Stimulated activated naive CD8-positive, alpha-beta T cell treated with anti-CD3 and anti-CD28 coated beads, Interleukin-15, amount 100 ng/mL, for 72 hours (primary cell): ENCODE data around the gene UBE4A.
A peak's percentile ranks its signal among the peaks of the same experiment; 100 is the strongest.
"Not testable (repeated sequence)": the region's sequence is repeated elsewhere in the genome, so short reads cannot be mapped to it uniquely, and the experiment has no call there.

ENCODE experiments used
- ATAC-seq: fragments of 150-1000 bp; cut with Tn5 transposase; 2 replicates; pipeline ENCODE4 v1.10.0; 2021; ENCODE audit warnings: mild to moderate bottlenecking, moderate library complexity
- DNase-seq, 2 donors: peaks; one replicate each; pipeline ENCODE4 v3.0.0; 2021 to 2022
- H3K27ac Mint-ChIP-seq, 2 donors: one replicate each; pipeline ENCODE4 v1.8.0; 2022; ENCODE audit warnings: mild to moderate bottlenecking in 2 of 2, mixed read lengths in 2 of 2, moderate library complexity in 2 of 2
- H3K27me3 Mint-ChIP-seq: one replicate; pipeline ENCODE4 v1.8.0; 2022; ENCODE audit warnings: mixed read lengths
- H3K4me1 Mint-ChIP-seq: one replicate; pipeline ENCODE4 v1.8.0; 2022; ENCODE audit warnings: mild to moderate bottlenecking, mixed read lengths
- H3K4me3 Mint-ChIP-seq, 2 donors: one replicate each; pipeline ENCODE4 v1.8.0; 2022; ENCODE audit warnings: mild to moderate bottlenecking in 2 of 2, mixed read lengths in 2 of 2, moderate library complexity in 1 of 2
- H3K9me3 Mint-ChIP-seq, 2 donors: one replicate each; pipeline ENCODE4 v1.8.0; 2022; ENCODE audit warnings: mixed read lengths in 2 of 2

The UBE4A gene

GRCh38 chr11:118402594-118402993 is 43.2 kb downstream of the UBE4A start:
- peak overlapping the region; percentile 79 to 91 for H3K27ac Mint-ChIP-seq
- not testable (repeated sequence) for DNase-seq, ATAC-seq, H3K27me3 Mint-ChIP-seq, H3K9me3 Mint-ChIP-seq
- peaks cover 77% of the 10 kb centered on the region for H3K4me1 Mint-ChIP-seq
- H3K4me3 Mint-ChIP-seq, result peak overlapping the region; percentile 91 to 98

GRCh38 chr11:118406599-118407166 is 47.3 kb downstream of the UBE4A start:
- no peak for ATAC-seq
- H3K9me3 Mint-ChIP-seq, result no peaks in the 10 kb centered on the region
- no peak for DNase-seq
- peaks cover 55% of the 10 kb centered on the region for H3K4me1 Mint-ChIP-seq
- H3K27me3 Mint-ChIP-seq, result no peaks in the 10 kb centered on the region
- H3K4me3 Mint-ChIP-seq, result no peak overlapping the region
- H3K27ac Mint-ChIP-seq, result peak overlapping the region in 1 of 2 donors; percentile 41

GRCh38 chr11:118410055-118410745 is 50.8 kb downstream of the UBE4A start:
- Mint-ChIP-seq H3K27ac (peak overlapping the region in 1 of 2 donors; percentile 38), H3K4me3 (no peak overlapping the region), H3K27me3 (no peaks in the 10 kb centered on the region), H3K4me1 (peaks cover 30% of the 10 kb centered on the region), H3K9me3 (no peaks in the 10 kb centered on the region)
- no peak for DNase-seq
- ATAC-seq, result no peak

- Mint-ChIP-seq H3K4me1 (peaks cover 16% of the 10 kb centered on the region), H3K4me3 (no peak overlapping the region), H3K27ac (no peak overlapping the region), H3K9me3 (no peaks in the 10 kb centered on the region), H3K27me3 (no peaks in the 10 kb centered on the region)
- no peak for DNase-seq
- no peak for ATAC-seq
Measured at GRCh38 chr11:118411530-118411929, 52.1 kb downstream of the UBE4A start.

- Mint-ChIP-seq H3K4me3 (no peak overlapping the region), H3K9me3 (no peaks in the 10 kb centered on the region), H3K4me1 (peaks cover 7% of the 10 kb centered on the region), H3K27me3 (no peaks in the 10 kb centered on the region), H3K27ac (peak overlapping the region in 1 of 2 donors; percentile 57)
- DNase-seq (no peak), ATAC-seq (no peak)
Measured at GRCh38 chr11:118412921-118413320, 53.5 kb downstream of the UBE4A start.

- no peak overlapping the region for H3K27ac Mint-ChIP-seq
- no peak for ATAC-seq
- no peak overlapping the region for H3K4me3 Mint-ChIP-seq
- DNase-seq, result no peak
- H3K9me3 Mint-ChIP-seq, result no peaks in the 10 kb centered on the region
- no peaks in the 10 kb centered on the region for H3K27me3 Mint-ChIP-seq
- H3K4me1 Mint-ChIP-seq, result no peaks in the 10 kb centered on the region
Measured at GRCh38 chr11:118415062-118415738, 55.8 kb downstream of the UBE4A start.

- ATAC-seq (peak; percentile 63), DNase-seq (no peak)
- no peak overlapping the region for H3K27ac Mint-ChIP-seq
- H3K4me3 Mint-ChIP-seq, result no peak overlapping the region
- no peaks in the 10 kb centered on the region for H3K27me3 Mint-ChIP-seq
- no peaks in the 10 kb centered on the region for H3K9me3 Mint-ChIP-seq
- H3K4me1 Mint-ChIP-seq, result no peaks in the 10 kb centered on the region
Measured at GRCh38 chr11:118415739-118416068, 56.3 kb downstream of the UBE4A start.

- not testable (repeated sequence) for H3K4me3 Mint-ChIP-seq, H3K27me3 Mint-ChIP-seq, H3K9me3 Mint-ChIP-seq, H3K4me1 Mint-ChIP-seq, H3K27ac Mint-ChIP-seq, DNase-seq, ATAC-seq
Measured at GRCh38 chr11:118416900-118417299, 57.5 kb downstream of the UBE4A start.

- H3K9me3 Mint-ChIP-seq, result no peaks in the 10 kb centered on the region
Measured at GRCh38 chr11:118417801-118418200, 58.4 kb downstream of the UBE4A start.

GRCh38 chr11:118418766-118419165 is 59.4 kb downstream of the UBE4A start:
- no peak overlapping the region for H3K27ac Mint-ChIP-seq
- no peak overlapping the region for H3K4me3 Mint-ChIP-seq
- no peak for DNase-seq
- H3K27me3 Mint-ChIP-seq, result no peaks in the 10 kb centered on the region
- ATAC-seq, result no peak
- H3K4me1 Mint-ChIP-seq, result no peaks in the 10 kb centered on the region
- H3K9me3 Mint-ChIP-seq, result no peaks in the 10 kb centered on the region

More at GRCh38 chr11:118417801-118418200, 58.4 kb downstream of the UBE4A start:
- no peaks in the 10 kb centered on the region for H3K4me1 Mint-ChIP-seq
- DNase-seq (no peak), ATAC-seq (no peak)
- H3K4me3 Mint-ChIP-seq, result no peak overlapping the region
- H3K27ac Mint-ChIP-seq, result no peak overlapping the region
- no peaks in the 10 kb centered on the region for H3K27me3 Mint-ChIP-seq

- H3K4me3 Mint-ChIP-seq, result no peak overlapping the region
- H3K9me3 Mint-ChIP-seq, result no peaks in the 10 kb centered on the region
- H3K4me1 Mint-ChIP-seq, result peaks cover 7% of the 10 kb centered on the region
- no peak for DNase-seq
- ATAC-seq, result no peak
- H3K27me3 Mint-ChIP-seq, result no peaks in the 10 kb centered on the region
- no peak overlapping the region for H3K27ac Mint-ChIP-seq
Measured at GRCh38 chr11:118427707-118428106, 68.3 kb downstream of the UBE4A start.

GRCh38 chr11:118430956-118431355 is 71.6 kb downstream of the UBE4A start:
- Mint-ChIP-seq H3K9me3 (no peaks in the 10 kb centered on the region), H3K27ac (no peak overlapping the region), H3K4me3 (no peak overlapping the region), H3K4me1 (peaks cover 22% of the 10 kb centered on the region), H3K27me3 (no peaks in the 10 kb centered on the region)
- no peak for ATAC-seq
- no peak for DNase-seq

- Mint-ChIP-seq H3K4me3 (peak overlapping the region; percentile 94 to 99), H3K27me3 (no peaks in the 10 kb centered on the region), H3K27ac (peak overlapping the region in 1 of 2 donors; percentile 95), H3K4me1 (peaks cover 20% of the 10 kb centered on the region), H3K9me3 (no peaks in the 10 kb centered on the region)
- no peak for ATAC-seq
- no peak for DNase-seq
Measured at GRCh38 chr11:118434123-118434552, 74.7 kb downstream of the UBE4A start.

GRCh38 chr11:118434553-118435289 is 75.3 kb downstream of the UBE4A start:
- H3K27ac Mint-ChIP-seq, result peak overlapping the region; percentile 95 to 98
- H3K4me3 Mint-ChIP-seq, result peak overlapping the region; percentile 94 to 99
- DNase-seq, result peak; percentile 55 to 58
- peak; percentile 42 for ATAC-seq
- H3K27me3 Mint-ChIP-seq, result no peaks in the 10 kb centered on the region
- peaks cover 26% of the 10 kb centered on the region for H3K4me1 Mint-ChIP-seq
- H3K9me3 Mint-ChIP-seq, result no peaks in the 10 kb centered on the region

- Mint-ChIP-seq H3K27me3 (no peaks in the 10 kb centered on the region), H3K4me3 (peak overlapping the region; percentile 94 to 99), H3K27ac (peak overlapping the region; percentile 95 to 98), H3K4me1 (peaks cover 32% of the 10 kb centered on the region), H3K9me3 (no peaks in the 10 kb centered on the region)
- ATAC-seq (peak; percentile 29), DNase-seq (peak; percentile 70 to 74)
Measured at GRCh38 chr11:118435290-118435892, 76.0 kb downstream of the UBE4A start.
